Activated CD4-positive, CD25-positive, alpha-beta regulatory T cell treated with anti-CD3 and anti-CD28 coated beads, Interleukin-2, amount 50 U/mL, for 16 hours (primary cell): ENCODE results near the gene GADD45B.
"Not testable (repeated sequence)": the region's sequence is repeated elsewhere in the genome, so short reads cannot be mapped to it uniquely, and the experiment has no call there.

Source experiments
- DNase-seq: peaks from one replicate; pipeline ENCODE4 v3.0.0-alpha.2; 2020; ENCODE audit warnings: low read depth, low spot score

GADD45B gene

GRCh38 chr19:2514981-2515518, 39.1 kb downstream of the GADD45B start:
- no peak for DNase-seq

GRCh38 chr19:2516727-2517126, 40.8 kb downstream of the GADD45B start:
- DNase-seq = no peak

DNA sequence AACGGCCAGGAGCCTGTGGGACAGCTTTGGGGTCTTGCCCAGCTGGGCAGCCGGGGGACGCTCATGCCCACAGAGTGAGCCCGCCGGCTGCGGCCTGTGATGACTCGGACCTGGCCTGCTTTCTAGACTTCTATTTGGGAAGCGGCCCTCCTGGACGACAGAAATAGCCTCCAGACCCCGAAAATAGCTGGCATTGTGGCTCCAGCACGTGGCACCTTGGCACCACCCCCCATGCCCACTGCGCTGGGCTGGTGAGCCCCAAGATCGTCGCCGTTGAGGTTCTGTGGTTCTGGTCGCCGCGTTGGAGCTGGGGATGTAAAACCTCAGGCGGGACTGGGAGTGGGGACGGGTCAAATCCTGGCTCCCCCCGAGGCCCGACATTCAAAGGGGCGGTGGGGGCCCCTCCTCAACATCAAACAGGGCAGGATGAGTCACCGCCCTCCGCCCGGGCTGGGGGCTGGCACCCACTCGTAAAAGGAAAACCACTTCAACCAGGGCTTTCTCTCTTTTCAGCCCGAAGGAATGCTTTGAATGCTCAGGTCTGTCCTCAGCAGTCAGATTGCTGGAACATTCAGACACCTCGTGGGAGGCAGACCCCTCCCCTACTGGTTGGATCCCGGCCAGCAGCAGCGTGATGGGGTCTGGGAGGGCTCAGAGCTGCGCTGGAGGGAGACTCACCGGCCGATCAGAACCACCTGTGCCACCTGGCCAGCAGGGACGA, 42.1 kb downstream of the GADD45B start:
- no peak for DNase-seq

DNA sequence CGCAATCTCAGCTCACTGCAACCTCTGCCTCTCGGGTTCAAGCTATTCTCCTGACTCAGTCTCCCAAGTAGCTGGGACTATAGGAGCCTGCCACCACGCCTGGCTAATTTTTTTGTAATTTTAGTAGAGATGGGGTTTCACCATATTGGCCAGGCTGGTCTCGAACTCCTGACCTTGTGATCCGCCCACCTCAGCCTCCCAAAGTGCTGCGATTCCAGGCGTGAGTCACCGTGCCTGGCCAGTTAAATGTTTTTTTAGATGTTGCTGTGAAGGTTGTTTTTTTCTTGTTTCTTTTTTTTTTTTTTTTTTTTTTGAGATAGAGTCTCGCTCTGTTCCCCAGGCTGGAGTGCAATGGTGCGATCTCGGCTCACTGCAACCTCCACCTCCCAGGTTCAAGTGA, 42.9 kb downstream of the GADD45B start:
- not testable (repeated sequence) for DNase-seq

DNA sequence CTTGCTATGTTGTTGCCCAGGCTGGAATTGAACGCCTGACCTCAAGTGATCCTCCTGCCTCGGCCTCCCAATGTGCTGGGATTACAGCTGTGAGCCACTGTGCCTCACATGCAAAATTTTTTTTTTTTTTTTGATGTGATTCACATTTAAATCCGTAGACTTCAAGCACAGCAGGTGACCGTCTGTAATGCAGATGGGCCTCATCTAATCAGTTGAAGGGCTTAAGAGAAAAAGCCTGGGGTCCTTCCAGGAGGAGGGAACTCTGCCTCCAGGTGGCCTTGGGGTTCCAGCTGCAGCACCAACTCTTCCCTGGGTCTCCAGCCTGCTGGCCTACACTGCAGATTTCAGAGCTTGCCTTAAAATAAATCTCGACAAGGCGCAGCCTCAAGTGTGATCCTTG, 43.6 kb downstream of the GADD45B start:
- no peak for DNase-seq

- no peak for DNase-seq
Observed at GRCh38 chr19:2523630-2524311, 47.8 kb downstream of the GADD45B start.

DNA sequence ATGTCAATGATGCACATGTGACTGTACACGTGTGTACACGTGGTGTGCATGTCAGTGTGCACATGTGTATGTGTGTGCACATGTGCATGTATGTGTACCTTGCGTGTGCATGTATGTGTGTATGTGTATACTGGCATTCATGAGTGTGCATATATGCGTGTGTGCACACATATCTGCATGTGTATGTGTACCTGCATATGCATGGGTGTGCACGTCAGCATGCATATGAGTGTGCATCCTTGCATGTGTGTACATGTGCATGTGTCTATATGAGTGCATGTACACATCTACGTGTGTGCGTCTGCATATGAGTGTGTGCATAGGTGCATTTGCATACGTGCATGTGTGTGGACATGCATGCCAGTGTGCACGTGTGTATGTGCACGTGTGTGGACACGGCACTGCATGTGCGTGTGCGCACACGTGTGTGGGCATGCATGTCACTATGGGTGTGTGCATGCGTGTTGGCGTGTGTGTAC, 48.5 kb downstream of the GADD45B start:
- DNase-seq = no peak

GRCh38 chr19:2524840-2525723, 49.2 kb downstream of the GADD45B start:
- no peak for DNase-seq

DNA sequence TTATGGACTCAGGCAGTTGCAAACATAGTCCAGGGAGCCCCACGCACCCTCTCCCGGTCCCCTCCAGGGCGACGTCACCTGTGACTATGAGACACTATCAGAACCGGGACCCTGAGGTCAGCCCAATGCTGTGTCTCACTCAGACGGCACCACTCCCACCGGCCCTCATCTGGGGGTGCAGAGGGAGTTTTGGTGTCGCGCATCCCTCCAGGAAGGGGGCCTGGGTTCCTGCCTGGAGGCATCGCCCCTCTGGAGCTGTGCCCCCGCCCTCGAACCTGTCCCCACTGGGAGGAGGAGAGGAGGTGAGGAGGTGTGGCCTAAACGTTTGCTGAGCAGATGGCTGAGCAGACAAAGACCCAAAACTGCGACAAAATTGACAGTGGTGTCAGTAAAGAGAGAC, 51.2 kb downstream of the GADD45B start:
- no peak for DNase-seq

DNA sequence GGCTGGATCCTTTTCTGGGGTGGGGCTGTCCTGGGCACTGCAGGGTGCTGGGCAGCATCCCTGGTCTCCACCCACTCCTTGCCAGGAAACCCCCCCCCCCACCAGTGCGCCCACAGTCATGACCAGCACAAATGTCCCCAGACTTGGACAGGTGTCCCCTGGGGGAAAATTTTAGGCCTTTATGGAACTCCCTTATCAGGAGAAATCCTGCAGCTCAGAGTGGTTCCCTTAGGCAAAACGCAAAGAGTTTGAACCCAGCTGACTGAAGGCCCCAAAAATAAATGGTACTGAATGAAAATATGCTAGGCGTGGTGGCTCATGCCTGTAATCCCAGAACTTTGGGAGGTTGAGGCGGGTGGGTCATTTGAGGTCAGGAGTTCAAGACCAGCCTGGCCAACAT, 51.8 kb downstream of the GADD45B start:
- DNase-seq = no peak
